OCI-LY7 (cell line): Measurements from ENCODE around the gene DAPK2. TPM values are rescaled to one million over a fixed set of nuclear protein-coding genes. Genes with fewer than 3 reads are reported as not detected.
A peak's percentile ranks its signal among the peaks of the same experiment; 100 is the strongest.

Source experiments
- BruUV-seq: library from RNA; stranded (reverse); fragments of 400-500 nt; replicated peaks from 2 replicates; lab custom pipeline; 2021; lab: Mats Ljungman, UMichigan
- CTCF ChIA-PET: fragments of 300-600 bp; sonication (Branson Sonifier 250); formaldehyde crosslinking; loops from one replicate; lab custom pipeline; 2022; ENCODE audit warnings: antibody characterized with exemption; ENCODE audit not compliant: unreplicated experiment; lab: Charles Lee
- POLR2A ChIA-PET: fragments of 300-600 bp; sonication (Branson Sonifier 250); formaldehyde crosslinking; loops from one replicate; lab custom pipeline; 2022; ENCODE audit warnings: antibody characterized with exemption; lab: Charles Lee
- DNase-seq: peaks from one replicate; pipeline ENCODE4 v3.0.0-alpha.2; 2015; ENCODE audit warnings: low spot score
- H2AFZ ChIP-seq: fragments of 200-600 bp; sonication (generic), shearing (Covaris generic); 2 replicates; pipeline ENCODE4 v1.6.1; 2014; ENCODE audit warnings: mild to moderate bottlenecking, antibody characterized with exemption, low read length, moderate library complexity
- H3K27ac ChIP-seq: fragments of 200-600 bp; sonication (generic); 2 replicates; pipeline ENCODE4 v1.5.1; 2014; ENCODE audit warnings: mixed run types, low read depth, mild to moderate bottlenecking, moderate library complexity, low read length, inconsistent platforms; ENCODE audit not compliant: poor library complexity, severe bottlenecking
- H3K36me3 ChIP-seq: fragments of 200-600 bp; sonication (generic); 2 replicates; pipeline ENCODE4 v1.6.1; 2014; ENCODE audit warnings: mild to moderate bottlenecking, antibody characterized with exemption, low read length, moderate library complexity, mixed read lengths; ENCODE audit not compliant: insufficient read depth
- H3K4me1 ChIP-seq: fragments of 200-600 bp; sonication (generic); 2 replicates; pipeline ENCODE4 v1.5.1; 2014; ENCODE audit warnings: mild to moderate bottlenecking, low read length; ENCODE audit not compliant: insufficient read depth, poor library complexity, severe bottlenecking
- H3K4me2 ChIP-seq: fragments of 200-600 bp; sonication (generic); 2 replicates; pipeline ENCODE4 v1.6.1; 2014; ENCODE audit warnings: mild to moderate bottlenecking, low read length
- H3K4me3 ChIP-seq: fragments of 200-600 bp; sonication (generic); 2 replicates; pipeline ENCODE4 v1.5.1; 2014; ENCODE audit warnings: mild to moderate bottlenecking, low read depth, low read length; ENCODE audit not compliant: poor library complexity, severe bottlenecking
- H3K79me2 ChIP-seq: fragments of 200-600 bp; sonication (generic); 2 replicates; pipeline ENCODE4 v1.6.1; 2016; ENCODE audit warnings: low read depth, mild to moderate bottlenecking, low read length, moderate library complexity, mixed read lengths; ENCODE audit not compliant: insufficient read depth
- H3K9me2 ChIP-seq: fragments of 200-600 bp; sonication (generic); 2 replicates; pipeline ENCODE4 v1.6.1; 2016; ENCODE audit warnings: mild to moderate bottlenecking, low read length, mixed read lengths; ENCODE audit not compliant: insufficient read depth
- H3K9me3 ChIP-seq: fragments of 200-600 bp; sonication (generic); 2 replicates; pipeline ENCODE4 v1.6.1; 2014; ENCODE audit warnings: mild to moderate bottlenecking, mixed run types, low read length, mixed read lengths
- H4K20me1 ChIP-seq: fragments of 200-600 bp; sonication (generic); 2 replicates; pipeline ENCODE4 v1.6.1; 2014; ENCODE audit warnings: mild to moderate bottlenecking, antibody characterized with exemption, low read length, moderate library complexity, mixed read lengths; ENCODE audit not compliant: insufficient read depth
- EZH2phosphoT487 ChIP-seq: fragments of 200-600 bp; sonication (generic); IDR thresholded peaks from 2 replicates; pipeline ENCODE4 v1.6.1; 2018; ENCODE audit warnings: low read depth, borderline replicate concordance, mild to moderate bottlenecking, mixed run types, antibody characterized with exemption, low read length, moderate library complexity, mixed read lengths
- intact Hi-C: fragments of 100-400 bp; cut with micrococcal nuclease; formaldehyde crosslinking; loops from one replicate; pipeline ENCODE4 v1.10.0; 2022; ENCODE audit not compliant: unreplicated experiment
- total RNA-seq, 2 experiments: library from RNA; depleted of rRNA in 1 of 2; stranded (reverse); fragments of >200 nt in 1 of 2; shearing (Covaris generic) in 1 of 2; gene quantifications; 2 replicates each; pipeline ENCODE4 v1.2.3, GENCODE V29; 2014 to 2022
- TF ChIP-seq, protein P1 (sequence below): fragments of 200-600 bp; sonication (generic); conservative IDR thresholded peaks from 2 replicates; pipeline ENCODE4 v1.5.1; 2014; ENCODE audit warnings: mild to moderate bottlenecking, antibody characterized with exemption, low read length, moderate library complexity, mixed read lengths

Gene DAPK2
- total RNA-seq, 2 experiments from 2014 or later: 0.36 to 1.2 TPM

DNA sequence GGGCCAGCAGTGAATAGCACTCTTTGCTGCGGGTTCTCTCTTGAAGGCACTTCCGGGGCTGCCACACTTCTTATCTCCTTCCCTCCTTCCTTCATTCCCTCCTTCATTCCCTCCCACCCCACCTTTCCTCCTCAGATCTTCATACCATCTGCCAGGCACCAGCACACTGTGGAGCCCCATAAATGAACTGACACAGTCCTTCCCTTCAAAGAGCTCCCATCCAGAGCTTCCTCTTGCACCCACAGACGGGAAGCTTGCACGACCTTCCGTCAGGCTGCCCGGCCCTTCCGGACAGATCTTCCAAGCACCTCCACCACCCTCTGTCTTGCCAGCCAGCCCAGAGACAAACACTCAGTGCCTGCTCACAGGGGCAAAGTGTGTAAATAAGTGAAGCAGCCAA is 147.1 kb downstream of the DAPK2 start:
- POLR2A ChIA-PET: interaction anchor here (0.5 to 0.7 kb wide), 3 partner anchors 15 to 319 kb away, joined by 4 to 6 read pairs (median 5); no protein-coding TSS in a partner anchor
- H2AFZ ChIP-seq: no peak overlapping the region

DNA sequence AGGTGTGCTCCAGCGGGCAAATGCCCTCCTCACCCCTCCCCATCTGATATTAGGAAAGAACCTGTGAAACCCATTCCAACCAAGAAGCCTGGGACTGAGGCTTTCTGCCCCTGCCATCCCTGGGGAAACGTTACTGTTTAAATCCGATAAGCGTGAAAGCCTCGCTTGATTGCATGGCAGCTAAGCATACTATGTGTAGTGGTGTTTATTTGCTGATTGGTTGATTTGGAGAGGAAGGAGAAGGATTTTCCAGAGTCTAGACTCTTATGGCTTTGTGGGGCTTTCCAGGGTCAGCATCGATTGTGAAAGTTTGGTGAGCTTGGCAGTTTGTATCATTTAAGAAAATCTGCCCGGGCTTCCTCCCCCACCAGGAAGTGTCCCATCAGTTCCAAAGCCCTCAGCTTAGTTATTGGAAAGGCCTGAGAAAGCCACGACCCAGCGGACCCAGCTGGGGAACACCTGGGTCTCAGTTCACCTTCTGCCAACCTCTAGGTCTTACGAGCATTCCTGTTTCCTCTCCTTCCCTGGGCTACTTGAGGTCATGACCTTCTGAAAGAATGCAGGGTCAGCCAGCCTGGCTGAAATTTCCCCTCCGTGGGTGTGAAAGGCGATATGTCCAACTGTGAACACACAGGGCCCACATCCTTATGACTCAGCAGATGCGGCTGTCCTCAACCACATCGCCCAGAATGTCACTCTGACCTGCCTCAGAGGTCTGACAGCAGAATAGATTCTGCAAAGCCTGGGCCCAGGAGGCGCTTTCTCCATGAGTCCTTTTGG is 149.8 kb downstream of the DAPK2 start:
- intact Hi-C loops: loop anchor here (10.0 kb wide), 1 partner anchor 432 kb away; no protein-coding TSS in a partner anchor
- no TSS peak for BruUV-seq
- Histone ChIP-seq H3K9me3 (no peaks in the 10 kb centered on the region), H3K36me3 (no peaks in the 10 kb centered on the region), H3K4me1 (peaks cover 27% of the 10 kb centered on the region), H3K9me2 (no peaks in the 10 kb centered on the region), H3K4me2 (no peak overlapping the region), H4K20me1 (no peaks in the 10 kb centered on the region), H3K4me3 (no peak overlapping the region), H3K79me2 (no peaks in the 10 kb centered on the region), H2AFZ (peak overlapping the region; percentile 3; the same call in 1 of the 2 replicates), H3K27ac (no peak overlapping the region)
- CTCF ChIA-PET: no interaction called here
- no peak for TF ChIP-seq EZH2phosphoT487
- TF ChIP-seq, protein P1, sequence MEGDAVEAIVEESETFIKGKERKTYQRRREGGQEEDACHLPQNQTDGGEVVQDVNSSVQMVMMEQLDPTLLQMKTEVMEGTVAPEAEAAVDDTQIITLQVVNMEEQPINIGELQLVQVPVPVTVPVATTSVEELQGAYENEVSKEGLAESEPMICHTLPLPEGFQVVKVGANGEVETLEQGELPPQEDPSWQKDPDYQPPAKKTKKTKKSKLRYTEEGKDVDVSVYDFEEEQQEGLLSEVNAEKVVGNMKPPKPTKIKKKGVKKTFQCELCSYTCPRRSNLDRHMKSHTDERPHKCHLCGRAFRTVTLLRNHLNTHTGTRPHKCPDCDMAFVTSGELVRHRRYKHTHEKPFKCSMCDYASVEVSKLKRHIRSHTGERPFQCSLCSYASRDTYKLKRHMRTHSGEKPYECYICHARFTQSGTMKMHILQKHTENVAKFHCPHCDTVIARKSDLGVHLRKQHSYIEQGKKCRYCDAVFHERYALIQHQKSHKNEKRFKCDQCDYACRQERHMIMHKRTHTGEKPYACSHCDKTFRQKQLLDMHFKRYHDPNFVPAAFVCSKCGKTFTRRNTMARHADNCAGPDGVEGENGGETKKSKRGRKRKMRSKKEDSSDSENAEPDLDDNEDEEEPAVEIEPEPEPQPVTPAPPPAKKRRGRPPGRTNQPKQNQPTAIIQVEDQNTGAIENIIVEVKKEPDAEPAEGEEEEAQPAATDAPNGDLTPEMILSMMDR: no peak
- no peak for DNase-seq
- POLR2A ChIA-PET: interaction anchor here (1.6 kb wide), 1 partner anchor 11 kb away, joined by 4 read pairs; no protein-coding TSS in a partner anchor

More for the DNA sequence above, 147.1 kb downstream of the DAPK2 start:
- Histone ChIP-seq H3K36me3 (no peaks in the 10 kb centered on the region), H3K4me3 (no peak overlapping the region), H3K9me2 (no peaks in the 10 kb centered on the region), H3K27ac (no peak overlapping the region), H3K4me2 (no peak overlapping the region), H3K9me3 (no peaks in the 10 kb centered on the region), H3K79me2 (no peaks in the 10 kb centered on the region), H3K4me1 (peaks cover 29% of the 10 kb centered on the region), H4K20me1 (no peaks in the 10 kb centered on the region)
- CTCF ChIA-PET: no interaction called here
- intact Hi-C loops: loop anchor here (10.0 kb wide), 1 partner anchor 434 kb away; no protein-coding TSS in a partner anchor
- TF ChIP-seq, protein P1: no peak
- no peak for TF ChIP-seq EZH2phosphoT487
- no peak for DNase-seq
- no TSS peak for BruUV-seq

DNA sequence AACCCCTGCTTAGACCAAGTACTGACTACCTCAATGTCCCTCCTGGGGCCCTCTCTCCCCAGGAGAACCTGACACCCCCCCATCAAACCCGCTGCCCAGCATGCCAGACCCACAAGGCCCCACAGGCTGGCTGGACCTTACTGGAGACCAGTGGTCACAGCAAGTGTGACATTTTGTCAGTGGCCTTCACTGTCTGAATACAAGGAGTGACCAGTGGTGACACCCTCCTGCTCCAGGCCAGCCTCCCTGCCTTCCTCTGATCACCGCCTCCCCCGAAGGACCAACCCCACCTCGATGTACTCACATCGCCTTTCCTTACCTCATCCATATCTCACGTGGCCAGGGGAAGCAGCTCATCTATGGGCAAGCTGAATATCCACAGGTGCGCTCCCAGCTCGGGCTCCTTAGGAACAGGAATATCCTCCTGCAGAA is 150.5 kb downstream of the DAPK2 start:
- CTCF ChIA-PET: interaction anchor here (1.4 kb wide), 1 partner anchor 115 kb away, joined by 4 read pairs; no protein-coding TSS in a partner anchor
- no peak for DNase-seq
- POLR2A ChIA-PET: interaction anchor here (1.6 kb wide), 1 partner anchor 11 kb away, joined by 4 read pairs; no protein-coding TSS in a partner anchor
- BruUV-seq: no TSS peak
- Histone ChIP-seq H3K4me2 (no peak overlapping the region), H2AFZ (no peak overlapping the region), H3K4me3 (no peak overlapping the region), H3K4me1 (peaks cover 26% of the 10 kb centered on the region), H3K9me2 (no peaks in the 10 kb centered on the region), H4K20me1 (no peaks in the 10 kb centered on the region), H3K27ac (no peak overlapping the region), H3K9me3 (no peaks in the 10 kb centered on the region), H3K79me2 (no peaks in the 10 kb centered on the region), H3K36me3 (no peaks in the 10 kb centered on the region)
- TF ChIP-seq, protein P1: no peak
- TF ChIP-seq EZH2phosphoT487: no peak
- intact Hi-C loops: loop anchor here (10.0 kb wide), 1 partner anchor 431 kb away; no protein-coding TSS in a partner anchor
